Activated CD8-positive, alpha-beta T cell treated with anti-CD3 and anti-CD28 coated beads for 36 hours (primary cell): Measurements from ENCODE around the gene HLA-B. TPM values are rescaled to one million over a fixed set of nuclear protein-coding genes. Genes with fewer than 3 reads are reported as not detected.
"Not testable (repeated sequence)": the region's sequence is repeated elsewhere in the genome, so short reads cannot be mapped to it uniquely, and the experiment has no call there.

ENCODE experiments used
- ATAC-seq: fragments of 200-7000 bp; cut with Tn5 transposase; one replicate; pipeline ENCODE4 v1.10.0; 2021; ENCODE audit warnings: mild to moderate bottlenecking, moderate library complexity
- CTCF ChIA-PET: fragments of 350-600 bp; sonication (Branson Sonifier 250); formaldehyde crosslinking; loops from one replicate; lab custom pipeline; 2021; ENCODE audit warnings: antibody characterized with exemption; lab: Charles Lee
- POLR2A ChIA-PET: fragments of 350-600 bp; sonication (Branson Sonifier 250); formaldehyde crosslinking; loops from one replicate; lab custom pipeline; 2021; ENCODE audit warnings: antibody characterized with exemption; lab: Charles Lee
- DNase-seq: peaks from one replicate; pipeline ENCODE4 v3.0.0-alpha.2; 2020
- H3K27ac Mint-ChIP-seq: one replicate; pipeline ENCODE4 v1.8.0; 2021; ENCODE audit warnings: mild to moderate bottlenecking, mixed read lengths
- H3K27me3 Mint-ChIP-seq: one replicate; pipeline ENCODE4 v1.8.0; 2021; ENCODE audit warnings: mixed read lengths
- H3K36me3 Mint-ChIP-seq: one replicate; pipeline ENCODE4 v1.8.0; 2021; ENCODE audit warnings: low read depth, mixed read lengths
- H3K4me1 Mint-ChIP-seq: one replicate; pipeline ENCODE4 v1.8.0; 2021; ENCODE audit warnings: low read depth, mixed read lengths
- H3K4me3 Mint-ChIP-seq: one replicate; pipeline ENCODE4 v1.8.0; 2021; ENCODE audit warnings: mild to moderate bottlenecking, moderate library complexity, mixed read lengths
- H3K9me3 Mint-ChIP-seq: one replicate; pipeline ENCODE4 v1.8.0; 2021; ENCODE audit warnings: mixed read lengths
- intact Hi-C: fragments of 100-400 bp; cut with micrococcal nuclease; formaldehyde crosslinking; loops from one replicate; pipeline ENCODE4 v1.10.0; 2022
- total RNA-seq, 2 experiments: library from RNA; stranded (reverse); gene quantifications; one replicate each; pipeline ENCODE4 v1.2.3, GENCODE V29; 2021
- TF ChIP-seq, protein P1 (sequence below): fragments of 200-600 bp; IDR thresholded peaks from one replicate; pipeline ENCODE4 v1.8.0; 2022; ENCODE audit warnings: antibody characterized with exemption, mild to moderate bottlenecking

The HLA-B gene
- total RNA-seq, 2 experiments from 2014 or later = 2,892 to 2,968 TPM

DNA sequence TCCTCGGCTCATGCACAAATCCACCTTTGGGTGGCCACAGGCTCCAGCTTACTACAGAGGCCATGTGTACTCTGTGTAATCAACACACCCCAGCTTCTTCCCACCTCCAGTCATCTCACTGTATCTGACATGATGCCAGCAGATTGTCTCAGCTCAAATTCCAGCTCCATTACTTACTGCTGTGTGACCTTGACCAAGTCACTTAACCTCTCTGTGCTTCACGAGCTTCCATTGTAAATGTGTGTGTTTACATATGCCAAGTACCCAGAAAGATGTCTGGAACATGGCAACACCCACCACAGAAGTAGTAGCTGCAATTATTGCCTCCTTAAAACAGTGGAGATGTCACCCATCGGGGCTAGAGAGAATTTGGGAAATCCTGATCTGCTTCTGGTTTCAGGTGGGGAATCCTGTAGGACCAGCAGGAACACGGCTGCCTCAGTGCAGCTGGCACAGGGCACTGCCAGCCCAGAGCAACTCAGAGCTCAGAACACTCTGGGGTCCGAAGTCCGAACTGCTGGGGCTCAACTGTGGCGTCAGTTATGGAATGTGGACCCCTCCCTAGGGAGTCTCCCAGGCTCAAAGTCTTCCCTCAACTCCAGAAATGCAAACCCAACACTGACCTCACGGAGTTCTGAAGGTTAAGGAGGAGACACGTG, 21.2 kb upstream of the HLA-B start:
- intact Hi-C loops = no loop called here
- ChIA-PET POLR2A (interaction anchor here (1.2 kb wide), 1 partner anchor 11 kb away, joined by 3 read pairs; no protein-coding TSS in a partner anchor), CTCF (interaction anchor here (1.2 to 6.1 kb wide), 5 partner anchors 8 to 245 kb away, joined by 3 to 36 read pairs (median 4); no protein-coding TSS in a partner anchor)
- ATAC-seq (no peak), DNase-seq (no peak)
- TF ChIP-seq, protein P1, sequence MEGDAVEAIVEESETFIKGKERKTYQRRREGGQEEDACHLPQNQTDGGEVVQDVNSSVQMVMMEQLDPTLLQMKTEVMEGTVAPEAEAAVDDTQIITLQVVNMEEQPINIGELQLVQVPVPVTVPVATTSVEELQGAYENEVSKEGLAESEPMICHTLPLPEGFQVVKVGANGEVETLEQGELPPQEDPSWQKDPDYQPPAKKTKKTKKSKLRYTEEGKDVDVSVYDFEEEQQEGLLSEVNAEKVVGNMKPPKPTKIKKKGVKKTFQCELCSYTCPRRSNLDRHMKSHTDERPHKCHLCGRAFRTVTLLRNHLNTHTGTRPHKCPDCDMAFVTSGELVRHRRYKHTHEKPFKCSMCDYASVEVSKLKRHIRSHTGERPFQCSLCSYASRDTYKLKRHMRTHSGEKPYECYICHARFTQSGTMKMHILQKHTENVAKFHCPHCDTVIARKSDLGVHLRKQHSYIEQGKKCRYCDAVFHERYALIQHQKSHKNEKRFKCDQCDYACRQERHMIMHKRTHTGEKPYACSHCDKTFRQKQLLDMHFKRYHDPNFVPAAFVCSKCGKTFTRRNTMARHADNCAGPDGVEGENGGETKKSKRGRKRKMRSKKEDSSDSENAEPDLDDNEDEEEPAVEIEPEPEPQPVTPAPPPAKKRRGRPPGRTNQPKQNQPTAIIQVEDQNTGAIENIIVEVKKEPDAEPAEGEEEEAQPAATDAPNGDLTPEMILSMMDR = no peak
- Mint-ChIP-seq H3K27me3 (peaks cover 9% of the 10 kb centered on the region), H3K27ac (no peak overlapping the region), H3K4me3 (no peak overlapping the region), H3K36me3 (no peaks in the 10 kb centered on the region), H3K4me1 (peaks cover 2% of the 10 kb centered on the region), H3K9me3 (no peaks in the 10 kb centered on the region)

DNA sequence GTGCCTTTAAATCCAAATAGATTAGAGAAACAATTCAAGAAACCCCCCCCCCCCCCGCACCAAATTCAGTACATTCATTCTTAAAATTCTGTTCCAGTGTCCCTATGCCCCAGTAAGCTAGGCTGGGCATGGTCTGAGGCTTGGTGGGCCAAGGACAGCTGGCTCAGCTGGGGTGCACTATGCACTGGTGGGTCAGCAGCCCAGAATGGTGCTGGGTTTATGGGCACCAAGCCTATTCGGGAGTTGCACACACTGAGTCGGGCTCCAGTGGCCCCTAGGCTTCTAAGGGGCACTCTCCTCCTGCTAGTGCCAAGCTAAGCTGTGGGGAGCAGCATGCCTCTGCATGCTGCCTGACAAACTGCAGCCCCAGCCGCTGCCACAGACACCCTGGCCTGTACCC, 20.1 kb upstream of the HLA-B start:
- ChIA-PET POLR2A (interaction anchor here (1.2 kb wide), 2 partner anchors 10 to 23 kb away, joined by 3 read pairs; no protein-coding TSS in a partner anchor), CTCF (interaction anchor here (0.6 to 6.1 kb wide), 4 partner anchors 9 to 249 kb away, joined by 3 to 36 read pairs (median 4); no protein-coding TSS in a partner anchor)
- Mint-ChIP-seq H3K4me3 (no peak overlapping the region), H3K36me3 (peaks cover under 1% of the 10 kb centered on the region), H3K27me3 (peaks cover 9% of the 10 kb centered on the region), H3K9me3 (peaks cover 2% of the 10 kb centered on the region), H3K27ac (no peak overlapping the region), H3K4me1 (peaks cover 2% of the 10 kb centered on the region)
- TF ChIP-seq, protein P1 = no peak
- DNase-seq (no peak), ATAC-seq (no peak)
- intact Hi-C loops = no loop called here

DNA sequence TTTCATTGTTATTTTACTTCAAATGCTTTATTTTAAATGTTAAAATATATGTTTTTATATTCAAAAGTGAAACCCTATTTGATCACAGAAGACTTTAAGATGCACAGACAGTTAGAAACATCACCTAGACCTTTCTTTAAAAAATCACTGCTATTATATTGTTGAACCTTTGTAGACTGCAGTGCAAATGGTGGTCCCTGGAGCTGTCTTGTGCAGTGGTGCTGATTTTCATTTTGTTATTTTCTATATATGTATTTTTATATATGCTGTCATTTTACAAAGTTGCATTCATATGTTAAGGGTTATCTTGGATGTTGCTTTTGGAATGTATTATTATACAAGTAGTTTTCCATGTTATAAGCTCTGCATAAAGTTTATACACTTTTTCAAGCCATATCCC, 18.7 kb upstream of the HLA-B start:
- Mint-ChIP-seq H3K9me3 (peaks cover 4% of the 10 kb centered on the region), H3K4me3 (no peak overlapping the region), H3K27me3 (peaks cover 9% of the 10 kb centered on the region), H3K36me3 (peaks cover 2% of the 10 kb centered on the region), H3K27ac (no peak overlapping the region), H3K4me1 (peaks cover 7% of the 10 kb centered on the region)
- TF ChIP-seq, protein P1 = no peak
- intact Hi-C loops = no loop called here
- no peak for DNase-seq
- no peak for ATAC-seq
- POLR2A ChIA-PET = no interaction called here
- CTCF ChIA-PET = interaction anchor here (0.6 to 6.1 kb wide), 6 partner anchors 9 to 247 kb away, joined by 3 to 36 read pairs (median 5); no protein-coding TSS in a partner anchor

DNA sequence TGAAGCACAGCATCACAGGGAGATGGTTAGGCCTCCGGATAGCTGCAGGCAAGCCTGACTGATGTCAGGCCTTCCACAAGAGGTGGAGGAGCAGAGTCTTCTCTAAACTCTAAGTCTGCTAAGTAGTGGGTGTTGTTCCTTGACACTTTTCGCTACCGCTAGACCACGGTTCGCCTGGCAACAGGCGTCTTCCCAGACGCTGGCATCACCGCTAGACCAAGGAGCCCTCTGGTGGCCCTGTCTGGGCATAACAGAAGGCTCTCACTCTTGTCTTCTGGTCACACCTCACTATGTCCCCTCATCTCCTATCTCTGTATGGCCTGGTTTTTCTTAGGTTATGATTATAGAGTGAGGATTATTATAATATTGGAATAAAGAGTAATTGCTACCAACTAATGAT, 17.1 kb upstream of the HLA-B start:
- intact Hi-C loops, POLR2A ChIA-PET, H3K9me3 Mint-ChIP-seq: not testable (repeated sequence)

DNA sequence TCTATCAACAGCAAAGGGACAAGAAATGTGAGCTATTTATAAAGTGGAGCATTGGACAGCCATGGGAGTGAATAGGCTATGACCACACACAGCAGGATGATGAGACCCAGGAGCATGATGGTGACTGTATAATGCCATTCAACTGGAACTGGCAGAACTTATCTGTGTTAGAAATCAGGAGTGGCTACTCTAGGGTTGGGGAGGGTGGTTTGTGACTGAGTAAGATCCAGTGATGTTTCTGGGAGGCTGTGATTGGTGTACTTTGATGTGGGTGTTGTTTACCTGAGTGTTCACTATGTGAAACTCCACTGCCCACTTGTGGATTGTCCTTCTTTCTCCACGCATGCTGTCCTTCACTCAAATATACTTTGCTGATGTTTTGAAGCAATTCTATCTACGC, 11.5 kb upstream of the HLA-B start:
- POLR2A ChIA-PET = no interaction called here
- H3K27me3 Mint-ChIP-seq = peaks cover 18% of the 10 kb centered on the region

More for the DNA sequence above, 17.1 kb upstream of the HLA-B start:
- H3K27ac Mint-ChIP-seq, H3K36me3 Mint-ChIP-seq, H3K4me1 Mint-ChIP-seq, ATAC-seq, DNase-seq, H3K4me3 Mint-ChIP-seq, H3K27me3 Mint-ChIP-seq: not testable (repeated sequence)
- CTCF ChIA-PET = interaction anchor here (1.0 to 2.7 kb wide), 6 partner anchors 101 to 246 kb away, joined by 3 to 8 read pairs (median 3); partner anchors contain the start of gene PSORS1C2

More for the DNA sequence above, 11.5 kb upstream of the HLA-B start:
- Mint-ChIP-seq H3K27ac (no peak overlapping the region), H3K36me3 (peaks cover 2% of the 10 kb centered on the region), H3K4me3 (no peak overlapping the region), H3K9me3 (peaks cover 4% of the 10 kb centered on the region), H3K4me1 (peaks cover 20% of the 10 kb centered on the region)
- TF ChIP-seq, protein P1 = no peak
- CTCF ChIA-PET = interaction anchor here (1.1 to 2.9 kb wide), 5 partner anchors 9 to 175 kb away, joined by 3 to 38 read pairs (median 20); no protein-coding TSS in a partner anchor
- ATAC-seq (no peak), DNase-seq (no peak)
- intact Hi-C loops = loop anchor here (5.0 kb wide), 1 partner anchor 231 kb away; the partner anchor contains the start of gene PSORS1C2
